HG03432 (cell line): Measurements from ENCODE around the gene AVEN.

ENCODE experiments used
- ATAC-seq: cut with Tn5 transposase; IDR thresholded peaks from one replicate; pipeline ENCODE4 v1.9.1; 2021; ENCODE audit warnings: mild to moderate bottlenecking, moderate library complexity; ENCODE audit not compliant: unreplicated experiment

Gene AVEN

GRCh38 chr15:33923446-33923845 is 115.6 kb downstream of the AVEN start:
- no peak for ATAC-seq

GRCh38 chr15:33915571-33916407 is 123.2 kb downstream of the AVEN start:
- peak; percentile 51 for ATAC-seq

GRCh38 chr15:33913459-33913858 is 125.5 kb downstream of the AVEN start:
- ATAC-seq = no peak

GRCh38 chr15:33912326-33912725 is 126.7 kb downstream of the AVEN start:
- ATAC-seq = no peak

GRCh38 chr15:33910741-33911140 is 128.3 kb downstream of the AVEN start:
- no peak for ATAC-seq

GRCh38 chr15:33908406-33908805 is 130.6 kb downstream of the AVEN start:
- ATAC-seq = no peak

- ATAC-seq = no peak
These were observed 131.7 kb downstream of the AVEN start for GRCh38 chr15:33907326-33907725.

GRCh38 chr15:33903661-33904060 is 135.3 kb downstream of the AVEN start:
- ATAC-seq = no peak

- ATAC-seq = no peak
These were observed 137.0 kb downstream of the AVEN start for GRCh38 chr15:33902043-33902442.

GRCh38 chr15:33894193-33894592 is 144.8 kb downstream of the AVEN start:
- peak; percentile 65 for ATAC-seq

GRCh38 chr15:33888176-33888575 is 150.8 kb downstream of the AVEN start:
- no peak for ATAC-seq

- ATAC-seq = no peak
These were observed 156.1 kb downstream of the AVEN start for GRCh38 chr15:33882921-33883320.

- ATAC-seq = no peak
These were observed 164.8 kb downstream of the AVEN start for GRCh38 chr15:33874156-33874555.

GRCh38 chr15:33872416-33873106 is 166.4 kb downstream of the AVEN start:
- ATAC-seq = no peak

- no peak for ATAC-seq
These were observed 167.0 kb downstream of the AVEN start for GRCh38 chr15:33871980-33872379.

GRCh38 chr15:33866101-33866737 is 172.8 kb downstream of the AVEN start:
- no peak for ATAC-seq

GRCh38 chr15:33865416-33865815 is 173.6 kb downstream of the AVEN start:
- ATAC-seq = no peak

GRCh38 chr15:33864360-33865075 is 174.5 kb downstream of the AVEN start:
- no peak for ATAC-seq

- no peak for ATAC-seq
These were observed 178.2 kb downstream of the AVEN start for GRCh38 chr15:33860754-33861153.

GRCh38 chr15:33859992-33860545 is 178.9 kb downstream of the AVEN start:
- no peak for ATAC-seq

GRCh38 chr15:33858836-33859235 is 180.2 kb downstream of the AVEN start:
- no peak for ATAC-seq
